Germinal center (tissue), 1 donor: Measurements from ENCODE around the gene DHX32.

Source experiments
- DNase-seq: peaks from one replicate; pipeline ENCODE4 v3.0.0; 2012; ENCODE audit warnings: mixed read lengths, low spot score

The DHX32 gene

GRCh38 chr10:125849448-125849847 is 31.6 kb downstream of the DHX32 start:
- DNase-seq: no peak

- DNase-seq: no peak
Measured at GRCh38 chr10:125848857-125849256, 32.2 kb downstream of the DHX32 start.

GRCh38 chr10:125848371-125848770 is 32.7 kb downstream of the DHX32 start:
- no peak for DNase-seq

- no peak for DNase-seq
Measured at GRCh38 chr10:125846894-125847293, 34.2 kb downstream of the DHX32 start.

- no peak for DNase-seq
Measured at GRCh38 chr10:125845617-125846016, 35.5 kb downstream of the DHX32 start.

GRCh38 chr10:125844751-125845221 is 36.3 kb downstream of the DHX32 start:
- DNase-seq: no peak

GRCh38 chr10:125843603-125844329 is 37.3 kb downstream of the DHX32 start:
- no peak for DNase-seq

GRCh38 chr10:125840955-125841354 is 40.1 kb downstream of the DHX32 start:
- no peak for DNase-seq

GRCh38 chr10:125840406-125840805 is 40.7 kb downstream of the DHX32 start:
- no peak for DNase-seq

- no peak for DNase-seq
Measured at GRCh38 chr10:125838802-125839575, 42.1 kb downstream of the DHX32 start.

GRCh38 chr10:125836746-125837145 is 44.3 kb downstream of the DHX32 start:
- DNase-seq: no peak

GRCh38 chr10:125828311-125828710 is 52.8 kb downstream of the DHX32 start:
- DNase-seq: no peak

GRCh38 chr10:125827133-125827532 is 54.0 kb downstream of the DHX32 start:
- DNase-seq: no peak

GRCh38 chr10:125824736-125825135 is 56.4 kb downstream of the DHX32 start:
- DNase-seq: no peak

GRCh38 chr10:125823663-125824251 is 57.3 kb downstream of the DHX32 start:
- DNase-seq: no peak

GRCh38 chr10:125822878-125823662 is 58.0 kb downstream of the DHX32 start, which contains the start of the genes BCCIP and UROS:
BCCIP (plus strand) TSS chr10:125823546; CDS start chr10:125823558, 12 bp downstream.
UROS (minus strand) TSS chr10:125823258; CDS start chr10:125816499, 6,759 bp downstream.
- peak; percentile 94 for DNase-seq

GRCh38 chr10:125820701-125821100 is 60.4 kb downstream of the DHX32 start:
- no peak for DNase-seq

GRCh38 chr10:125817337-125817946 is 63.6 kb downstream of the DHX32 start:
- no peak for DNase-seq

- no peak for DNase-seq
Measured at GRCh38 chr10:125816548-125816947, 64.5 kb downstream of the DHX32 start.

GRCh38 chr10:125815764-125816163 is 65.3 kb downstream of the DHX32 start:
- no peak for DNase-seq

GRCh38 chr10:125812128-125812750 is 68.9 kb downstream of the DHX32 start:
- DNase-seq: no peak
